Middle frontal gyrus (tissue), 1 donor: Measurements from ENCODE around the gene NCOA3.
"Not testable (repeated sequence)": the region's sequence is repeated elsewhere in the genome, so short reads cannot be mapped to it uniquely, and the experiment has no call there.

Experiments
- DNase-seq: peaks from one replicate; pipeline ENCODE4 v3.0.0-alpha.2; 2015; ENCODE audit warnings: low spot score; ENCODE audit errors: extremely low spot score

Gene NCOA3

DNA sequence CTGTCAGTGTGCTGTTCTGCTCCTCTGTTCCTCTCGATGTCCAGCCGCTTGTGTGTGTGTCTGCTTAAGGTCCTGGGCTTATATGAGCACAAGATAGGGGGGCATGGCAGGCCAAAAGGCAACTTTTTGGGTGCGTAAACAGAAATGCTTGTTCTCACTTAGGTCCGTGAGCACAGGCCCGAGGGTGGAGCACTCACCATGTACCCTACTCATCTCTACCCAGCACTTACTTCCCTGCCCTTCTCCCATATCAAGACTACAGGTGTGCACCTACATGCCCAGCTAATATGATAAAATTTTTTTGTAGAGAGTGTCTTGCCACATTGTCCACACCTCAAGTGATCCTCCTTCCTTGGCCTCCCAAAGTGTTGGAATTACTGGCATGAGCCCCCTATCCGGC, 34.3 kb downstream of the NCOA3 start:
- DNase-seq: no peak

DNA sequence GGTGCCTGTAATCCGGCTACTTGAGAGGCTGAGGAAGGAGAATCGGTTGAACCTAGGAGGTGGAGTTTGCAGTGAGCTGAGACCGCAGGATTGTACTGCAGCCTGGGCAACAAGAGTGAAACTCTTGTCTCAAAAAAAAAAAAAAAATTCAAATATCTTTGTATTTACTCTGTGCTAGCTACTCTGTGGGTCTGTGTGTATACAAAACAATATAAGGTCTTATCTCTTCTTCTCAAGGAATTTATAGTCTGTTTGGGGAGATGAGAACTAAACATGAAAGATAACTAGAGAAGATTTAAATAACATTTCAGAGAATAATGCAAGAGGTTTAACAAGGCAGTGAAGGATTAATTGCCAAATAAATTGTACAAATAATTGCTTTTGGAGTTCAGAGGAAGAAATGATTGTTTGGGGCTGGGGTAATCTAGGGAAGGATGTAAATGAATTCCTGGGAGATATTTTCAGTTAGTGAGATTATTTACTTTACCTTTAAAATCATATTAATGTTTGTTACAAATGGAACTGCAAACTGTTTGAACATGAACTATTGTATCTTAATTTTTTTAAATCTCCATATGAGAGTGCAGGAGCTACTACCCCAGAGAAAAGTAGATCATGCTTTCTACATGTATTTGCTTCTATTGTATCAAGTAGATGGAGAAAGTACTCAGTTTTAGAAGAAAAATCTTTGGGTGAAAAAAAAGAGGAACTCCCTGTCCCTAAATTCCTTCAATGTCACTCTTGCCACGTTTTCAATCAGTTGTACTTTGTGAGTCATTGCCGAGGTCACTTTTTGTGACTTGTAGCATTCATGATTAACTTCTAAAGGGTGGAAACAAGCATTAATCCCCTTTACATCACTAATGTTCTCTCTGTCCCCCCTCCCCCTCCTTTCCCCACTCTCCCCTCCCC, 39.0 kb downstream of the NCOA3 start:
- DNase-seq: no peak

DNA sequence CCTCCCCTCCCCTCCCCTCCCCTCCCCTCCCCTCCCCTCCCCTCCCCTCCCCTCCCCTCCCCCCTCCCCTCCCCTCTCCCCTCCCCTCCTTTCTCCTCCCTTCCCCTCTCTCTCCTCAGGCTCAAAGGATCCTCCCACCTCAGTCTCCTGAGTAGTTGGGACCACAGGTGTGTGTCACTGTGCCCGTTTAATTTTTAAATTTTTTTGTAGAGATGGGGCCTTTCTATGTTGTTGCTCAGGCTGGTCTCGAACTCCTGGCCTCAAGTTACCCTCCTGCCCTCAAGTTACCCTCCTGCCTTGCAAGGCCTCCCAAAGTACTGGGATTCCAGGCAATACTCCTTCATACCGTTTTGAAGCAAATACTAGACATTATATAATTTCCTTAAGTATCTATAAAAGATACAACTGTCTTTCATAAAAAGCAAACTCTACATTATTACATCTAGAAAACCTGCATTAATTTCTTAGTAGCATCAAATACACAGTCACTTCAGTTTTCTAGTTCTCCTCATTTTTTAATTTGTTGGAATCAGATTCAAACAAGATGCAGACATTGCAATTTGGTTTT, 39.8 kb downstream of the NCOA3 start:
- DNase-seq: no peak

DNA sequence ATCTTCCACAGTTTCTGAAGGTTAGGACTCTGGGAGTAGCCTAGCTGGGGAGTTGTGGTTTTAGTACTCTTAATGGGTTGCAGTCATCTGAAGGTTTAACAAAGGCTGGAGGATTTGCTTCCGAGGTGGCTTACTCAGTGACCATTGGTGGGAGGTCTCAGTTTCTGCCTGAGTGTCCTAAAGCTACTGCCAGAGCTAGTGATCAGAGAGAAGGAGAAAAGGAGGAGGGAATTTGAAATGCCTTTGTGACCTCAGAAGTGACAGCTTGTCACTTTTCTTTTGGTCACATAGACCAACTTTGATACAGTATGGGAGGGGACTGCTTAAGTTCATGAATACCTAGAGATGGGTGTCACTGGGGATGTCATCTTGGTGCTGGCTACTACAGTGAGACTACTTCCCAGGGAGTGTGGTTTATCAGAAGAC, 41.3 kb downstream of the NCOA3 start:
- DNase-seq: no peak

DNA sequence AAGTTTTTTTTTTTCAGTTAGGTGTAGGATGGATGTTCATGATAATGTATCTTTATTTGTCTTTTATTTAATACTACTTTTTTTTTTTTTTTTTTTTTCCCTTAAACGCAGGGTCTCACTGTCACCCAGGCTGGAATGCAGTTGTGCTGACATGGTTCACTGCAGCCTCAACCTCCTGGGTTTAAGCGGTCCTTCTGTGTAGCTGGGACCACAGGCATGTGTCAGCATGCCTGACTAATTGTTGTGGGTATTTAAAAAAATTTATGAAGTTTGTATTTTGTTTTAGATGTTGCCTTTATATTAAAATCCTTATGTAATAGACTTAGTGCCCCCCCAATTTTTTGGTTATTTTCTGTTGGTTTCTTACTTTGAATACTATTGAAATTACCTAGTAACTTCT, 42.6 kb downstream of the NCOA3 start:
- no peak for DNase-seq

DNA sequence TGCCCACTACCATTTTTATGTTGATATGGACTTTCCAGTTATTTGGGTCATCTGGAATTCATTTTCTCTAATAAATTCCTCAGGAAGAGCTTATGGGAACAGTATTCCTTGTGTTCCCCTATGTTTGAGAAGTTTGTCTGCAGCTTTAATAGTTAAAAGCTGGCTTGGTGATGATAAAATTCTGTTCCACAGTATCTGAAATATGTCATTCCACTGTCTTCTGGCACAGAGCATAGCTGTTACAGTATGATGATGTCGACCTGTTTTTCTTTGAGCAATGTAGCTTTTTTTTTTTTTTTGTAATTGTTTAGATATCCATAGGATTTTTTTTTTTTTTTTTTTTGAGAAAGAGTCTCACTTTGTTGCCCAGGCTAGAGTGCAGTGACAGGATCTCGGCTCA, 43.2 kb downstream of the NCOA3 start:
- no peak for DNase-seq

DNA sequence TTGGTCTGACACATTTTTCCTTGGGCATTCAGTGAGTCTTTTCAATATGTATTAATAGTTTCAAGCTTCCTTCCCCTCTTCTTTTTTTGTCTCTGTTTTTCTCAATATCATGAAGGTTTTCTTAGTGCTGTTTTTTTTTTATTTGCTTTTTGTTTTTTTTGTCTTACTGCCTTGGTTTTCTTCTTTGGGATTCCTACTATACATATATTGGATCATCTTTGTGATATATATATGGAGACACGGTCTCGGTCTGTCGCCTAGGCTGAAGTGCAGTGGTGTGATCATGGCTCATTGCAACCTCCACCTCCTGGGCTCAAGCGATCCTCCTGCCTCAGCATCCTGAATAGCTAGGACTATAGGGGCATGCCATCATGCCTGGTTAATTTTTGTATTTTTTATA, 43.8 kb downstream of the NCOA3 start:
- DNase-seq: no peak

DNA sequence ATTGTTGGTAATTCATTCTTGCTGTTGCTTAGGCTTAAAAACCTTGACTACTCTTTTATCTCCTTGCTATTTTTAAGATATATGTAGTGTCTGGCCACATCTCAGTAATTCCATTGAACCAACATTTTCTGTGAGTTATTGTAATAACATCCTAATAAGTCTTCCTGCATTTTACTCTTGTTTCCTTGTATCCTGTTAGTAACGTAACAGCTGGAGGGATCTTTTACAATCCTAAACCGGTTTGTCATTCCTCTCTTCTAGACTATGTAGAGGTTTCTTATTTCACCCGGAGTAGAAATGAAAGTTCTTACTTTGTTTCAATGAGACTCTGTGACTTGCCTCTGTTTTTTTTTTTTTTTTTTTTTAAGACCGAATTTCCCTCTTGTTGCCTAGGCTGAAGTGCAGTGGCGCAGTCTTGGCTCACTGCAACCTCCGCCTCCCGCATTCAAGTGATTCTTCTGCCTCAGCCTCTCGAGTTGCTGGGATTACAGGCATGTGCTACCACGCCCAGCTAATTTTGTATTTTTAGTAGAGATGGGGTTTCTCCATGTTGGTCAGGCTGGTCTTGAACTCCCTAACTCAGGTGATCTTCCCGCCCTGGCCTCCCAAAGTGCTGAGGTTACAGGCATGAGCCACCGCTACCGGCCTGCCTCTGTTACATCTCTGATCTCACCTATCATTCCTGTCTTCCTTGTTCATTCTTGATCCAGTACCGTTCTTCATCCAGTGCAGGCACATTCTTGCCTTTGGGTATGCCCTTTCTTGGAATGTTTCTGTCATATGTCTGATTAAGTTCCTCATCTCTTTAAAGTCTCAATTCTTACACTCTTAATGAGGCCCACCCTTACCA, 44.7 kb downstream of the NCOA3 start:
- DNase-seq: no peak

DNA sequence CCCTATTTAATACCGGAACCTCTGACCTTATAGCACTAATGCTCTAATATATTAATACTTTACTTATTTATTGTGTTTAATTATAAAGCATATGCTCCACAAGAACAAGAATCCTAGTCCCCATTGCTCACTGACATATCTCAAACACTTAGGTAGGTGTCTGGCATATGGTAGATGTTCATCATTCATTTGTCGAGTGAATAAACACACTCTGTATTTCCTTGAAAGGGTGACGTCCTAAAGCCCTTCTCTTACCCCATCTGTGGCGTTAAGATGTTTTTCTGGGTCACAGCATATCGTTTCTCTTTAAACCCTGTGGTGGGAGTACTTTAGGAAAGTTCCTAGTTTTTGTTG, 45.3 kb downstream of the NCOA3 start:
- DNase-seq: no peak

DNA sequence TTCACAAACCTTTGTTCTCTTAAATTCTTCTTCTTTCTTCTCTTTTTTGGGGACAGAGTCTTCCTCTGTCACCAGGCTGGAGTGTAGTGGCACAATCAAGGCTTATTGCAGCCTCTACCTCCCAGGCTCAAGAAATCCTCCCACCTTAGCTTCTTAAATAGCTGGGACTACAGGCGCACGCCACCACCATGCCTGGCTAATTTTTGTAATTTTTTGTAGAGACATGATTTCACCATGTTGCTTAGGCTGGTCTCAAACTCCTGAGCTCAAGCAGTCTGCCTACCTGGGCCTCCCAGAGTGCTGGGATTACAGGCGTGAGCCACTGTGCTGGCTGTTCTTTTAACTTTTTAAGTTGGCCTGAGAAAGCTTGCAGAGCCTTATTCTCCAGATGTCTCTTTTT, 48.0 kb downstream of the NCOA3 start:
- no peak for DNase-seq

DNA sequence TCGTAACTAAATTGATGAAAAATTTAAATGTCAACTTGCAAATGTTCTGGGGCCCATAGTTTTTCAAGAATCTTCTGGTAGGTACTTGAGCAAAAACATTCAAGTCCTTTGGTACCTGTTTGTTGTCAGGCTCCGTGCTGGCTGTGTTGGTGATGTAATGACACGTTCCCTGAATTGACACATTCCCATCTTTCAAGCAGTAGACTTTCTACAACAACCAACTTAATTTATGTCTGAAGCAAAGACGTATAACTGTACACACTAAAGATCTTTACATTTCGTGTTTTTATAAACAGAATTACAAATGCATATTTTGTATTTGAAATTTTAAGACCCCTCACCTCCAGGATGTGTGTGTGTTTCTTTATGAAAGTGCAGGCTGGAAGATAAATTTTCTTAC, 49.5 kb downstream of the NCOA3 start:
- no peak for DNase-seq

DNA sequence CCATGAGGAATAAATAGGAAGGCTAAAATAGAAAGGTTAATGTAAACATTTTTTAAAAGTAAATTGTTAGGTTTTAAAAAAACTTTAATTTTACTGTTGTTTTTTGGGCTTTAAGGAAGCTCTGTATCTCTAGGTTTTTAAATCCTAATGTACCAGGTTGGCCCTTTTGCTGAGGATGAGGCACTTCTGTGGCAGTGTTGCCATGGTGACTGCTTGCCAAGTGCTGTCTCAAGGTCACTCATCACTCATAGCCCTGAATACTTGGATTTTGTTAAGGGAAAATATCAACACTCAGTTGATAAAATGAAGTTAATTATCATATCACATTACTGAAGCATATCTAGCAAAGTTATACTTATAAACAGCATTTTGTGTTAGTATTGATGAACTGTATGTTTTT, 50.2 kb downstream of the NCOA3 start:
- no peak for DNase-seq

DNA sequence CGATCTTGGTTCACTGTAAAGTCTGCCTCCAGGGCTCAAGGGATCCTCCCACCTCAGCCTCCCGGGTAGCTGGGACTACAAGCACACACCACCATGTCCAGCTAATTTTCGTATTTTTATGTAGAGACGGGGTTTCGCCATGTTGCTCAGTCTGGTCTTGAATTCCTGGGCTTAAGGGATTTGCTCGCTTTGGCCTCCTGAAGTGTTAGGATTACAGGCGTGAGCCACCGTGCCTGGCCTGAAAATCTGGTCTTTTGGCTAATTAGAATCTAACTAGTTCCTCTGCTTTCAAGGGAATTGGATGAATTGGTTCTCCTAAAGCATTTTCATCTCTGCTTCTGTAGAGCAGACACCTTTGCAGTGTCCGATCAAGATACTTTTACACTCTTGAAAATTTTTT, 51.3 kb downstream of the NCOA3 start:
- DNase-seq: no peak

DNA sequence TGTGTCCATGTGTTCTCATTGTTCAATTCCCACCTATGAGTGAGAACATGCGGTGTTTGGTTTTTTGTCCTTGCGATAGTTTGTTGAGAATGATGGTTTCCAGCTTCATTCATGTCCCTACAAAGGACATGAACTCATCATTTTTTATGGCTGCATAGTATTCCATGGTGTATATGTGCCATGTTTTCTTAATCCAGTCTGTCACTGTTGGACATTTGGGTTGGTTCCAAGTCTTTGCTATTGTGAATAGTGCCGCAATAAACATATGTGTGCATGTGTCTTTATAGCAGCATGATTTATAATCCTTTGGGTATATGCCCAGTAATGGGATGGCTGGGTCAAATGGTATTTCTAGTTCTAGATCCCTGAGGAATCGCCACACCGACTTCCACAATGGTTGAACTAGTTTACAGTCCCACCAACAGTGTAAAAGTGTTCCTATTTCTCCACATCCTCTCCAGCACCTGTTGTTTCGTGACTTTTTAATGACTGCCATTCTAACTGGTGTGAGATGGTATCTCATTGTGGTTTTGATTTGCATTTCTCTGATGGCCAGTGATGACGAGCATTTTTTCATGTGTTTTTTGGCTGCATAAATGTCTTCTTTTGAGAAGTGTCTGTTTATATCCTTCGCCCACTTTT, 52.0 kb downstream of the NCOA3 start:
- not testable (repeated sequence) for DNase-seq

DNA sequence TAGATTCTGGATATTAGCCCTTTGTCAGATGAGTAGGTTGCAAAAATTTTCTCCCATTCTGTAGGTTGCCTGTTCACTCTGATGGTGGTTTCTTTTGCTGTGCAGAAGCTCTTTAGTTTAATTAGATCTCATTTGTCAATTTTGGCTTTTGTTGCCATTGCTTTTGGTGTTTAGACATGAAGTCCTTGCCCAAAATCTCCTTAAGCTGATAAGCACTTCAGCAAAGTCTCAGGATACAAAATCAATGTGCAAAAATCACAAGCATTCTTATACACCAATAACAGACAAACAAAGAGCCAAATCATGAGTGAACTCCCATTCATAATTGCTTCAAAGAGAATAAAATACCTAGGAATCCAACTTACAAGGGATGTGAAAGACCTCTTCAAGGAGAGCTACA, 52.6 kb downstream of the NCOA3 start:
- not testable (repeated sequence) for DNase-seq

DNA sequence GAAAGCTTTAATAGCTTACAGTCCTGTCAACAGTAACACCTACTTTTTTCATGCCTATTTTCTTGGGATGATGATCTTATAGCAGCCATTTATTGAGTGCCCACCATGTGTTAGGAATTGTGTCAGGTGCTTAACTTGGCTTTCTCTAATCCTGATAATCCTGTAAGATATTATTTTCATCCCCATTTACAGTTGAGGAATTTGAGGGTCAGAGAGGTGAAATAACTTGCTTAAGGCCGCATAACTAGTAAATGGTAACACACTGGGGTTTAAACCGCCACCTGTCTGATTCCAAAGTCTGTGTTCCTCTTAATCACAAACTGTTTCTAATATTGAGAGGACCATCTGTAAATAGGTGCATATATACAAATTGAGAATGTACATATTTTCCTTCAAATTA, 55.5 kb downstream of the NCOA3 start:
- no peak for DNase-seq

DNA sequence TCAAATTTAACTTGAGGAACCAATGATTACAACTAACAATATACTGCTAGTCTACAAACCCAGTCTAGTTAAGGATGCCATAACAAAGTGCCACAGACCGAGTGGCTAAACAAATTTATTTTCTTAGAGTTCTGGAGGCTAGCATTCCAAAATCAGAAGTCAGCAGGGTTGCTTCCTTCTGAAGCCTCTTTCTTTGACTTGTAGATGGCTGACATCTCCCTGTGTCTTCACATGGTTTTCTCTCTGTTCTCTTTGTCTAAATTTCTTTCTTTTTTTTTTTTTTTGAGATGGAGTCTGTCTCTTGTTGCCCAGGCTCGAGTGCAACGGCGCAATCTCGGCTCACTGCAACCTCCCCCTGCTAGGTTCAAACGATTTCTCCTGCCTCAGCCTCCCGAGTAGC, 56.1 kb downstream of the NCOA3 start:
- no peak for DNase-seq

DNA sequence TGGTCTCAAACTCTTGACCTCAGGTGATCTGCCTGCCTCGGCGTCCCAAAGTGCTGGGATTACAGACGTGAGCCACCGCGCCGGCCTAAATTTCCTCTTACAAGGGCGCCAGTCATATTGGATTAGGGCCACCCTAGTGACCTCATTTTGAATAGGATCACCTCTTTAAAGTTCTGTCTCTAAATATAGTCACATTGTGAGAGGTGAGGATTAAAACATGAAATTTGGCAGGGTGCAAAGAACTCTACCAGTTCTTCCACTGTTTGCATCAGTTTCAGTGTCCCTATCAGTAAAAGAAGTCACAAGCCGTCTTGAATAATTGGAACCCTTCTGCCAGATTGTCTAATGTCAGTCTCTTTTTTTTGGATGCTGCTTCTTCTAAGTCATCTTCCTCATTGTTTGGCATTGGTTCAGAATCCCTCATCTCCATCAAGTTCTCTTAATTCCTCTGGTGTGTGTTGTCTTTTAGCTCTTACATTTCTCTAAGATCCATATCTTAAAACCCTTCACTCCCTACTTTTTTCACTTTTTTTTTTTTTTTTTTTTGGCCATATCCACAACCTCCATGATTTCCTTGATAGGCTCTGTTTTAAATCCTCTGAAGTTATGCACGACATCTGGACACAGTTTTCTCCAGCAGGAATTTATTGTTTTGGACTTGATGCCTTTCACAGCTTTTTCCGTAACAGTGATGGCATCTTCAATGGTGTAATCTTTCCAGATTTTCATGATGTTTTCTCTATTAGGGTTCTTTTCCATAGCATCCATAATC, 56.8 kb downstream of the NCOA3 start:
- DNase-seq: no peak

DNA sequence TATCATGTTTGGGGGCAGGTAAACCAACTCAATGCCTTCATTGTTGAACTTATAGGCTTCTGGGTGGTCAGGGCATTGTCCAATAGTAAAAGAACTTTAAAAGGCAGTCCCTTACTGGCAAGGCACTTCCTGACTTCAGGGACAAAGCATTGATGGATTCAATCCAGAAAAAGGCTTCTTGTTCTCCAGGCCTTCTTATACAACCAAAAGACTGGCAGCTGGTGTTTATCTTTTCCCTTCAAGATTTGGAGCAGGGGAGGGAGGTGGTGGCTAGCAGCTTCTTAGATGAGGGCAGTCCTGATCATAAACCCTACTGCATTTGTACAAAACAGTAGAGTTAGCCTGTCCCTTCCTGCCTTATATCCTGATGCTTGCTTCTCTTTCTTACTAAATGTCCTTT, 57.5 kb downstream of the NCOA3 start:
- no peak for DNase-seq

DNA sequence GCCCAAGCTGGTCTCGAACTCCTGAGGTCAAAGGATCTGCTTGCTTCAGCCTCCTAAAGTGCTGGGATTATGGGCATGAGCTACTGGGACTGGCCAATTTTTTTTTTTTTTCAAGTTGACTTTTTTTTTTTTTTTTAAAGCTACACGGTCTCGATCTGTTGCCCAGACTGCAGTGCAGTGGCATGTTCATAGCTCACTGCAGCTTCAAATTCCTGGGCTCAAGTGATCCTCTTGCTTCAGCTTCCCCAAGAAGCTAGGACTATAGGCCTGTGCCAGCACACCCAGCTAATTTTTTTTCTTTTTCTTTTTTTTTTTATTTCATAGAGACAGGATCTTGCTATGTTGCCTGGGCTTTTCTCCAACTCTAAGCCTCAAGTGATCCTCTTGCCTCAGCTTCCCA, 59.5 kb downstream of the NCOA3 start:
- no peak for DNase-seq
